ENCODE measurements around the gene PFDN6.

DNA sequence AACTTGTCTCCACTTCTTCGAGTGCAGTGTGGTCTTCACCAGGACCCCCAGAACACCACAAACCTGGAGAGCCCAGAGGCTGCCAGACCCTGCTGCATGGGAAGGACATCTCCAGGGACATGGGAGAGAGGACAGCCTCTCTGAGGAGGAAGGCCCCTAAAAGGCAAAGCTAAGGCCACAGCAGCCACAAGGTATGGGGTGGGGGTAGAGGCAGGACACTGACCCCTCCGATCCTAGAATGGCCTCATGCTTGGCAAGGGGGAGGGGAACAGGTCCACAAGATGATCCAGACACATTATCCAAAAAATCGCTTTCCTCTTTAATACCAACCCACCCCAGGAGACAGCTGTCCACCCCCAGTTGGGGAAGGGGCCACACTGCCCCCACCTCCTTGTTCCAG lies 10.6 kb upstream of the PFDN6 start:
- TF ChIP-seq CTBP1 (IDR thresholded peaks at IDR 0.05; ENCODE audit: borderline replicate concordance), result no peak
- no peak for TF ChIP-seq FOXA1 (IDR thresholded peaks at IDR 0.05)
- no peak for TF ChIP-seq FOXM1 (IDR thresholded peaks at IDR 0.05; ENCODE audit: borderline replicate concordance)
- TF ChIP-seq TARDBP (IDR thresholded peaks at IDR 0.05), result no peak
- TF ChIP-seq SP1 (IDR thresholded peaks at IDR 0.05), result no peak
- TF ChIP-seq SUZ12 (IDR thresholded peaks at IDR 0.05), result no peak
- TF ChIP-seq BHLHE40 (IDR thresholded peaks at IDR 0.05; ENCODE audit: borderline replicate concordance), result no peak
